ENCODE measurements around the gene OGG1. TPM values are rescaled to one million over a fixed set of nuclear protein-coding genes. Genes with fewer than 3 reads are reported as not detected.

The OGG1 gene
- 12.7 to 21.2 TPM (median 16.9 TPM) in 5 replicates for total RNA-seq (2022; extraction: Qiagen RNA extraction)

GRCh38 chr3:9749645-9750555, at the start of gene OGG1:
Gene OGG1, plus strand, starts transcription at chr3:9749952. Its CDS starts 335 bp downstream, at chr3:9750287.

GRCh38 chr3:9703736-9704346, 45.9 kb upstream of the OGG1 start, which contains the start of gene CPNE9:
Gene CPNE9, plus strand, starts transcription at chr3:9703833. Its CDS starts 164 bp downstream, at chr3:9703997.

GRCh38 chr3:9731206-9732079, 18.3 kb upstream of the OGG1 start, which contains the start of gene BRPF1:
Gene BRPF1, plus strand, starts transcription at chr3:9731735. Its CDS starts 2,406 bp downstream, at chr3:9734141.

GRCh38 chr3:9769426-9770275, 19.9 kb downstream of the OGG1 start, which contains the start of gene CAMK1:
Gene CAMK1, minus strand, starts transcription at chr3:9769947. Its CDS starts 2,198 bp downstream, at chr3:9767749.

DNA sequence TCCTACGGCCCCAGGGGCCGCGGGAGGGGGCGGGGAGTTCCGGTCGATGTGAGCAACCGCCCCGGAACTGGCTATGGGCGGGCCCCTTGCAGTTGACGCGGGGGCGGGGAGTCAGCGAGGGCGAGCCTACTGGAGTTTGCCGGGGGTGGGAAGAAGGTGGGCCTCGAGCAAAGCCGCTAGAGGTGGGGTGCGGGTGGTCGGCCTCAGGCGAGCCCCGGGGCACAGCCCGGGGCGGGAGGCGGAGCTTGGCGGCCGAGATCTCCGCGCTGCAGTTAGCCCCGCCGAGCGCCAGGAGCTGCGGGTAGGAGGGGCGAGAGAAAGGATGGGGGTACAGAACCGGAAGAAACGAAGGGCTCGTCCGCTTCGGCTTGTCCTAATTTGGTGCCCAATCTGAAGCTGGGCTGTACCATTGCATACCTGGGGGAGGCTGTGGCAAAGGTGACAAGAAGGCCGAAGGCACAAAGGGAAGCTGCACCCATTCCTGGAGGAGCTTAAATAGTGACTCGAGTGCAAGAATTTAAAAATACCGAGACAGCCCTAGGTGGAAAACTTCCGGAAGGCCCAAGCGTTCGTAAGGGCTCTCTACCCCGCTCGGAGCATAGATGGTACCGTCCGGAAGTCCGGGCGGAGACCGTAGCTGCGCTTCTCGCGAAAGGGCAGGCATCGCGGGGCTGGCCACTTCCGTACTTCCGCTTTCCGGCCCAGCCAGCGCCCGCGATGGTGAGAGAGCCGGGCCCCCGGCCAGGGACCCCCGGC, 42.8 kb downstream of the OGG1 start, which contains the start of the genes ARPC4 and TADA3:
Gene ARPC4 (plus strand): TSS at position 678 of the 756 bp plus-strand sequence. CDS start 40 bp downstream, at position 718.
Gene TADA3 (minus strand): TSS at position 69 of the 756 bp plus-strand sequence. CDS start 1,007 bp downstream, outside the sequence.

Other genes with a start within 250 kb of the OGG1 start
- gene LHFPL4, start 196.1 kb upstream of the OGG1 start, total RNA-seq (2022; extraction: Qiagen RNA extraction): 0.04 to 0.41 TPM (median 0.06 TPM) in 5 replicates
- gene MTMR14, start 100.4 kb upstream of the OGG1 start, total RNA-seq (2022; extraction: Qiagen RNA extraction): 27.6 to 30.7 TPM (median 28.2 TPM) in 5 replicates
- 0.15 to 0.31 TPM (median 0.17 TPM) in 3 of 5 replicates, not detected in the others for gene CPNE9, start 46.1 kb upstream of the OGG1 start, total RNA-seq (2022; extraction: Qiagen RNA extraction)
- 17.6 to 20.3 TPM (median 18.6 TPM) in 5 replicates for gene BRPF1, start 18.2 kb upstream of the OGG1 start, total RNA-seq (2022; extraction: Qiagen RNA extraction)
- gene CAMK1, start 20.0 kb downstream of the OGG1 start, total RNA-seq (2022; extraction: Qiagen RNA extraction): 12.3 to 18.0 TPM (median 16.3 TPM) in 5 replicates
- 54.5 to 60.5 TPM (median 59.9 TPM) in 5 replicates for gene TADA3, start 42.5 kb downstream of the OGG1 start, total RNA-seq (2022; extraction: Qiagen RNA extraction)
- gene ARPC4, start 43.1 kb downstream of the OGG1 start, total RNA-seq (2022; extraction: Qiagen RNA extraction): 153 to 231 TPM (median 158 TPM) in 5 replicates
- 6.0 to 8.3 TPM (median 7.0 TPM) in 5 replicates for gene TTLL3, start 60.3 kb downstream of the OGG1 start, total RNA-seq (2022; extraction: Qiagen RNA extraction)
- gene RPUSD3, start 94.1 kb downstream of the OGG1 start, total RNA-seq (2022; extraction: Qiagen RNA extraction): 50.4 to 59.0 TPM (median 55.8 TPM) in 5 replicates
- 50.4 to 66.9 TPM (median 56.5 TPM) in 5 replicates for gene CIDEC, start 130.3 kb downstream of the OGG1 start, total RNA-seq (2022; extraction: Qiagen RNA extraction)
- 82.2 to 95.8 TPM (median 93.2 TPM) in 5 replicates for gene JAGN1, start 140.7 kb downstream of the OGG1 start, total RNA-seq (2022; extraction: Qiagen RNA extraction)
- 1.2 to 1.7 TPM (median 1.4 TPM) in 5 replicates for gene IL17RE, start 152.9 kb downstream of the OGG1 start, total RNA-seq (2022; extraction: Qiagen RNA extraction)
- gene IL17RC, start 167.1 kb downstream of the OGG1 start, total RNA-seq (2022; extraction: Qiagen RNA extraction): 25.4 to 34.2 TPM (median 31.6 TPM) in 5 replicates
- 10.5 to 14.9 TPM (median 13.2 TPM) in 5 replicates for gene CRELD1, start 183.9 kb downstream of the OGG1 start, total RNA-seq (2022; extraction: Qiagen RNA extraction)
- 1.2 to 1.9 TPM (median 1.7 TPM) in 5 replicates for gene PRRT3, start 202.5 kb downstream of the OGG1 start, total RNA-seq (2022; extraction: Qiagen RNA extraction)
- gene EMC3, start 236.9 kb downstream of the OGG1 start, total RNA-seq (2022; extraction: Qiagen RNA extraction): 105 to 146 TPM (median 111 TPM) in 5 replicates